Esophagus mucosa (tissue), 1 donor: ENCODE data around the gene ZNF410. TPM values are rescaled to one million over a fixed set of nuclear protein-coding genes. Genes with fewer than 3 reads are reported as not detected.
"Not testable (repeated sequence)": the region's sequence is repeated elsewhere in the genome, so short reads cannot be mapped to it uniquely, and the experiment has no call there.

Experiments
- ATAC-seq: fragments of 200-7000 bp; cut with Tn5 transposase; one replicate; pipeline ENCODE4 v1.9.1; 2020
- total RNA-seq: library from RNA; stranded (reverse); gene quantifications from one replicate; pipeline ENCODE4 v1.2.4, GENCODE V29; 2023
- donor health status: DM: yes; HTN: yes; CAD: no.

Gene ZNF410
- total RNA-seq: 33.2 TPM

- peak; percentile 99 for ATAC-seq
Observed at GRCh38 chr14:73886449-73887317, at the start of gene ZNF410. ZNF410 (plus strand) TSS chr14:73886859; CDS start chr14:73892176, 5,317 bp downstream.

DNA sequence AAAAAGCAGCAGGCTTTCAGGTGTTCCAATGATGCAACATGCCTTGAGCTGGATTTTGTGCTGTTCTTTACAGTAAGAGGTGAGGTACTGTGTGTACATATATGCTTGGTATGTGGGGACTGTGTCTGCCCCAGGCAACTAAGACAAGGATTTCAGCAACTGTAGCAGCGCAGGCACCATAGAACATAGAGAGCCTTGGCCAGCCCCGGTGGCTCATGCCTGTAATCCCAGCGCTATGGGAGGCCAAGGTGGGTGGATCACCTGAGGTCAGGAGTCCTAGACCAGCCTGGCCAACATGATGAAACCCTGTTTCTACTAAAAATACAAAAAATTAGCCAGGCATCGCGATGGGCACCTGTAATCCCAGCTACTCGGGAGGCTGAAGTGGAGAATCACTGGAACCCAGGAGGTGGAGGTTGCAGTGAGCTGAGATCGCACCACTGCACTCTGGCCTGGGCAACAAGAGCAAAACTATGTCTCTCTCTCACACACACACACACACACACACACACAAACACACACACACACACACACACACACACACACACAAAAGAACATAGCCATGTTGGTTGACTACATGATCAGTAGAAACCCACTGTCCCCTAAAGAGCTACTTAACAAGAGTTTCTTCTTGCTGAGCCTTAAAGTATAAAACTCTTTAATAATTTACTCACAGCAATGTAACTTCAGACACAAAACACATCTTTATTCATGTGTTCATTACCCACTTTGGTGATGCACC lies 48.2 kb upstream of the ZNF410 start:
- ATAC-seq: peak; percentile 59

GRCh38 chr14:73842201-73842600 lies 44.5 kb upstream of the ZNF410 start:
- ATAC-seq: no peak

- ATAC-seq: no peak
Observed at GRCh38 chr14:73842851-73843250, 43.8 kb upstream of the ZNF410 start.

- no peak for ATAC-seq
Observed at GRCh38 chr14:73843296-73843695, 43.4 kb upstream of the ZNF410 start.

- no peak for ATAC-seq
Observed at GRCh38 chr14:73846947-73847346, 39.7 kb upstream of the ZNF410 start.

- ATAC-seq: peak; percentile 79
Observed at GRCh38 chr14:73851000-73851399, 35.7 kb upstream of the ZNF410 start.

DNA sequence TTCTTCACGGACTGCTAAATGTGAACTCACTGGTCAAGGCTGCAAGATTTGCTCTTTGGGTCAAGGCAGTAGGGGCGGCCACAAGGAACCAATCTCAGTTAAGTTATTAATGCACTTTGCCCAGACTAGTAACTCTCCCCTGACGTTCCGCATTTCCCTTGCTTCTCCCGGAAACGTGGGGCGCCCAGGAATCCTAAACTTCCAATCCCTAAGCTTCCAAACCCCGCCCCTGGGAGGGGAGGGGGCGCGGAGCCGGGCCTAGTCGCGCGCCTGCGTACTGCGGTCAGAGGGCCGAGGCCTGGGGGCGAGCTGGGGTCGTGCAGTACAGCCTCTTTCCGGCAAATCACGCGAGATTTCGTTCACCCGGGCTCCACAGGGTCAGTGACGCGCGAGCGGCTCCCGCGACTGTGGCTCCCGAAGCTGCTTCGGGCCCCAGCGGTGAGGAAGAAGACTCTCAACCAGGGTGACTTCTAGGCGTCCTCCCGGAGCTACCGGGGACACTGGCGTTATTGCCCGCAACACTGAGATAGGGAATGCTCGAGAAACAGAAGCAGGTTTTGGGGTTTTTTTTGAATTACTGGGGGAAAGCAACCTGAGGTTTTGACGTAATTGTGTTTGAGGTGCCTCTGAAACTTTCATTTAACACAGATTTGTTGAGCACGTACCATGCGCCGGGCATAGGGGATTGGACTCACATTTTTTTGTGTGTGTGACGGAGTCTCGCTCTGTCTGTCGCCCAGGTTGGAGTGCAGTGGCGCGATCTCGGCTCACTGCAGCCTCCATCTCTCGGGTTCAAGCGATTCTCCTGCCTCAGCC lies 34.9 kb upstream of the ZNF410 start, which contains the start of gene PTGR2:
Gene PTGR2, plus strand, starts transcription at position 265 of the 816 bp plus-strand sequence. CDS start 7,032 bp downstream, outside the sequence.
- peak; percentile 96 for ATAC-seq

DNA sequence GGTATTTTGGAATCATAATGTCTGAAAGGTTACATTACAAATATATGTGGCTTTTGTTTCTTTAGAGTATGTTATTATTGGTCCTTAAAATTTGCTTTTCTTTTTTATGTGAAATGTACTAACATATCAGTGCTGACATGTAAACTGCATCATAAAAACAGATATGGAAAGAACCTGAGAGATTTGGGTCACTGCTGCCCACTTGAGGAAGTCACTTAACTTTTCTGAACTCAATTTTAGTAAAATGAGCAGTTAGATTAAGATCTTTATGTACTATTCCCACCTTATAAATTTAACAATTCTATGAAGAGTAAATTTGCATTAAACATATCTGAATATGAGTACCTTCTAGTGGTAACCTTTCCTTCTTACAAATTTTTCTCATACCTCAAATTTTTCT lies 27.5 kb upstream of the ZNF410 start:
- ATAC-seq: no peak

DNA sequence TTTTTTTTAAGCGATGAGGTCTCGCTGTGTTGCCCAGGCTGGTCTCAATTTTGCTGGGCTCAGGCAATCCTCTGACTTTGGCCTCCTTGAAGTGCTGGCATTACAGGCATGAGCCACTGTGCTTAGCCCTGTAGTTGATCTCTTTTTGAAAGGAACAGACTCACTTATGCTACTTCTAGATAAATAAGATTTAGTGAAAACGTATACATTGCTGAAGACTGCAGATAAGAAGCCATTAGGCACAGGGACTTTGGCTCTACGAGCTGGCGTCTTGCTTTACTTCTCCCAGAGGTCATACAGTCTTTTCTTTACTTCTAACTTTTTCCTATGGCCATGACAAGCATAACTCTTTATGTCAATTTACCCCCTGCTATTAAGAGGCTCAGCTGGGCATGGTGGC lies 25.6 kb upstream of the ZNF410 start:
- ATAC-seq: no peak

- ATAC-seq: no peak
Observed at GRCh38 chr14:73862480-73862879, 24.2 kb upstream of the ZNF410 start.

DNA sequence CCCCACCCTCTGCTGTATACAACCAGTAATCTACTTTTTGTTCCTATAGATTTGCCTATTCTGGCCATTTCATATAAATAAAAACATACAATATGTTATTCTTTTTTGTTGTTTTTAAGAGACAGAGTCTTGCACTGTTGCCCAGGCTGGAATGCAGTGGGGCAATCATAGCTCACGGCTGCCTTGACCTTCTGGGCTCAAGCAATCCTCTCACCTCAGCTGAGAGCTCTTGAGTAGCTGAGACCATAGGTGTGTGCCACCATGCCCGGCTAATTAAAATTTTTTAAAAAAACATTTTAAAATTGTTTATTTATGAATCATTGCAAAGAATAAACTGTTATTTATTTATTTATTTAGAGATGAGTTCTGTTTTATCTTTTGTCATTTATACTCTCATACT lies 23.4 kb upstream of the ZNF410 start:
- no peak for ATAC-seq

GRCh38 chr14:73865534-73866113 lies 21.0 kb upstream of the ZNF410 start:
- ATAC-seq: no peak

DNA sequence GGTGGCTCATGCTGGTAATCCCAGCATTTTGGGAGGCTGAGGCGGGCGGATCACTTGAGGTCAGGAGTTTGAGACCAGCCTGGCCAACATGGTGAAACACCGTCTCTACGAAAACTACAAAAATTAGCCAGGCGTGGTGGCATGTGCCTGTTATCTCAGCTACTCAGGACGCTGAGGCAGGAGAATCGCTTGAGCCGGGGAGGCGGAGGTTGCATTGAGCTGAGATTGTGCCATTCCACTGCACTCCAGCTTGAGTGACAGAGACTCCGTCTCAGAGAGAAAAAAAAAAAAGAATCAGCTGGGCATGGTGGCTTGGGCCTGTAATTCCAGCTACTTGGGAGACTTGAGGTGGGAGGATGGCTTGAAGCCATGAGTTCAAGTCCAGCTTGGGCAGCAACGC lies 16.9 kb upstream of the ZNF410 start:
- ATAC-seq: not testable (repeated sequence)

DNA sequence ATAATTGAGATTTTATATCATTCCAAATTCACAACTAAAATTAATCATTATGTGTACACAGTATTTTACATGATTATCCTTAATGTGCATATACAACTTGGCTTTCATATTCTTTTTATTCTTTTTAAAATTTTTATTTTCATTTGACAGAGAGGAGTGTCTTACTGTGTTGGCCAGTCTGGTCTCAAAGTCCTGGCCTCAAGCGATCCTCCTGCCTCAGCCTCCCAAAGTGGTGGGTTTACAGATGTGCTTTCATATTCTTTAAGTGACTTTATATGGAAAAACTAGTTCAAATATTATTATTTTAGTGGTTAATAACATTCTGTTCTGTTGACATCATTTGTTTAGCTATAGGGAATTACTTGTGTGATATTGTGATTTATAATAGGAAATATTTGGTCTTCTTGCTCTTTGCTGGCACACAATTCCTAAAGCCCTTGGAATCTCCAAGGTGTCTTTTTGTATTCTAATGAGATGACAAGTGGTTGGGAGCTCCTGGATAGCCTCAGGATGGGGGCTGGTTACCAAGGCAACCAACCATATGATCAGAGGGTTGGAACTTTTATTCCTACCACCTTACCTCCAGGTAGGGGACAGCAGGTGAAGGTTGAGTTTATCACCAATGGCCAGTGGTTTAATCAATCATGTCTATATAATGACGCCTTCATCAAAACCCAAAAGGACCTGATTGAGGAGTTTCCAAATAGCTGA lies 16.0 kb upstream of the ZNF410 start:
- no peak for ATAC-seq

DNA sequence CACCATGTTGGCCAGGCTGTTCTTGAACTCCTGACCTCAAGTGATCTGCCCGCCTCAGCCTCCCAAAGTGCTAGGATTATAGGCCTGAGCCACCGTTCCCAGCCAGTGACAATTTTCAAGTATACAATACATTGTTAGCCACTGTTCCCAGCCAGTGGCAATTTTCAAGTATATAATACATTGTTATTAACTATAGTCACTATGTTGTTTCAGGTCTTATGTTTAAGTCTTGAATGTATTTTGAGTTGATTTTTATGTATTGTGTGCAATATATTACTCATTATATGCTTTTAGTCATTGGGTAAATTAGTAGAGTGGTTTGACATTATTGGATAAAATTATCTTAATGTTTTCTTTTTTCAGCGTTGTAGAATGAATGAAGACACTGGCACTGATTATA lies 13.0 kb upstream of the ZNF410 start:
- ATAC-seq: no peak

GRCh38 chr14:73877790-73878189 lies 8.9 kb upstream of the ZNF410 start:
- no peak for ATAC-seq

DNA sequence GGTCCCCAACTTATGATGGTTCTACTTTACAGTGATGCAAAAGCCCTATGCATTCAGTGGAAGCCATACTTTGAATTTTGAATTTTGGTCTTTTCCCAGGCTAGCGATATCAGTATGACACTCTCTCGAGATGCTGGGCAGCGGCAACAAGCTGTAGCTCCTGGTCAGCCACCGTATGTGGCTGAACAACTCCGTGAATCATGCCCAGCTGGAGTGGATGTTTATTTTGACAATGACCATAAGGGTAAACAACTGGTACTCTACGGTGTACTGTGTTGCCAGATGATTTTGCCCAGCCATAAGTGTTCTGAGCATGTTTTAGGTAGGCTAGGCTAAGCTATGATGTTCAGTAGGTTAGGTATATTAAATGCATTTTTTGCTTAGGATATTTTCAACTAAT lies 8.2 kb upstream of the ZNF410 start:
- no peak for ATAC-seq

- no peak for ATAC-seq
Observed at GRCh38 chr14:73879027-73879426, 7.6 kb upstream of the ZNF410 start.

DNA sequence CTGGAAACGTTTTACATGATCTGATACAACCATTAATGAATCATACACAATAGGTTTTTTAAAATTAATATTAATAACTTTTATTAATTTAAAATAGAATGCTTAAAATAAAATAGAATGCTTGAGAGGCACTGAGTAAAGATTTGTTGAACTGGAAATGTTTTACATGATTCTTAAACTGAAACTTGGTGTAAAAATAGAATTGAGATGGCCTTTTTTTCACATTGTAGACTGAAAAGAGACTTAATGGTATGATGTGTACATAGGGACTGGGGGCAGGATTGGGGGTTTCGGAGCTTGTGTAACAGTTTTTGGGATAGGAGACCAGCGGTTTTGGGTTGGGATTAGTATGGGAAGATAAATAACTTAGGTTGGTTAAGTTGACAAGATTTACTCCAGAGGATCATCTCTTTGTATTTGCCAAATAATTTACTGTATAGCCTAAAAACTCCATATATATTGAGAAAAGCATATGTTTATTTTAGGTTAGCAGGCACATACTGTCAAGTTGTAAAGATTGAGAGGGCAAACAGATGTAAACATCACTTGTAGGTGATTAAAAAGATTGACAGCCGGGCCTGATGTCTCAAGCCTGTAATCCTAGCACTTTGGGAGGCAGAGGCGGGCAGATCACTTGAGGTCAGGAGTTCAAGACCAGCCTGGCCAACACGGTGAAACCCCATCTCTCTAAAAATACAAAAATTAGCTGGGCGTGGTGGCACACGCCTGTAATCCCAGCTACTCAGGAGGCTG lies 2.0 kb upstream of the ZNF410 start:
- ATAC-seq: no peak

DNA sequence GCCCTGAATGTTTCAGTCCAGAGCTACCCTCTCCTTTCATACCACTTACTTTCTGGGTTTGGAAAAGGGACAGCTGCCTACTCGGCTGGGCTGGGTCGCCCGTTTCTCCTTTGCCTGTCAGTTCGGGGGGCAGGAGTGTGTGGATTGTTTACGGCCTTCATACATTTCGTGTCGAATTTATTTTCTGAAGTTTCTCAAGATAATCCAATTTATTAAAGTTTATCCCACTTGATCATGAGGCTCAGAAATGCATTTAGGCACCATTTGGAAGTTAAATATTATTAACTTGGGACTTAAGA lies 608 bp downstream of the ZNF410 start:
- ATAC-seq: no peak
